B cell (primary cell): ENCODE measurements around the gene BNIP3. TPM values are rescaled to one million over a fixed set of nuclear protein-coding genes. Genes with fewer than 3 reads are reported as not detected.

ENCODE experiments used
- ATAC-seq: fragments of 200-7000 bp; cut with Tn5 transposase; one replicate; pipeline ENCODE4 v1.10.0; 2021; ENCODE audit warnings: low read depth, mild to moderate bottlenecking, moderate number of reproducible peaks, moderate library complexity
- CTCF ChIA-PET: fragments of 350-600 bp; sonication (Branson Sonifier 250); formaldehyde crosslinking; loops from one replicate; lab custom pipeline; 2021; ENCODE audit warnings: antibody characterized with exemption, inconsistent platforms; lab: Charles Lee
- POLR2A ChIA-PET: fragments of 350-600 bp; sonication (Branson Sonifier 250); formaldehyde crosslinking; loops from one replicate; lab custom pipeline; 2021; ENCODE audit warnings: antibody characterized with exemption; lab: Charles Lee
- DNase-seq: peaks from one replicate; pipeline ENCODE4 v3.0.0; 2013
- H2AFZ ChIP-seq: 2 replicates; pipeline ENCODE4 v1.6.1; 2012; ENCODE audit warnings: mild to moderate bottlenecking, low read depth, low read length; ENCODE audit not compliant: insufficient read depth, poor library complexity, severe bottlenecking
- H3K27ac ChIP-seq, 2 donors: 1 replicate in 1 of 2; 2 replicates in 1 of 2; pipeline ENCODE4 v1.5.1; 2012 to 2013; ENCODE audit warnings: low read length in 2 of 2, mild to moderate bottlenecking in 2 of 2, moderate library complexity in 1 of 2
- H3K27me3 ChIP-seq, 4 experiments: fragments of 200-600 bp in 1 of 4; sonication (generic) in 1 of 4; replicated peaks in 1 of 4; 1 replicate in 2 of 4; 2 replicates in 2 of 4; pipeline versions ENCODE4 v1.6.1 to v1.7.0; 2013 to 2016; ENCODE audit warnings: low read length in 3 of 4, mild to moderate bottlenecking in 2 of 4, mixed read lengths in 1 of 4, moderate library complexity in 1 of 4; ENCODE audit not compliant: insufficient read depth in 4 of 4, control insufficient read depth in 3 of 4; ENCODE audit errors: control extremely low read depth in 1 of 4
- H3K36me3 ChIP-seq, 2 experiments: replicated peaks in 1 of 2; 1 replicate in 1 of 2; 2 replicates in 1 of 2; pipeline versions ENCODE4 v1.6.1 to v1.7.1; 2013; ENCODE audit warnings: low read length in 1 of 2; ENCODE audit not compliant: insufficient read depth in 2 of 2, control insufficient read depth in 1 of 2; ENCODE audit errors: control extremely low read depth in 1 of 2, extremely low read depth in 1 of 2
- H3K4me1 ChIP-seq, 2 donors: fragments of 200-600 bp in 1 of 2; sonication (generic) in 1 of 2; 1 replicate in 1 of 2; 2 replicates in 1 of 2; pipeline versions ENCODE4 v1.5.1 to v1.6.1; 2013 to 2017; ENCODE audit warnings: low read length in 2 of 2; ENCODE audit not compliant: control insufficient read depth in 2 of 2, insufficient read depth in 2 of 2
- H3K4me2 ChIP-seq: replicated peaks from 2 replicates; pipeline ENCODE3; 2012; ENCODE audit warnings: mild to moderate bottlenecking, low read depth, low read length; ENCODE audit not compliant: poor library complexity, severe bottlenecking
- H3K4me3 ChIP-seq, 5 experiments: fragments of 200-600 bp in 1 of 5; sonication (generic) in 1 of 5; 1 replicate in 3 of 5; 2 replicates in 2 of 5; pipeline versions ENCODE4 v1.5.1 to v1.7.0; 2011 to 2016; ENCODE audit warnings: low read length in 4 of 5, mild to moderate bottlenecking in 4 of 5, low read depth in 2 of 5, control low read depth in 1 of 5, moderate library complexity in 1 of 5; ENCODE audit not compliant: insufficient read depth in 1 of 5; ENCODE audit errors: control extremely low read depth in 1 of 5, extremely low read depth in 1 of 5
- H3K79me2 ChIP-seq: fragments of 200-600 bp; sonication (generic); one replicate; pipeline ENCODE4 v1.6.0; 2016; ENCODE audit warnings: low read length; ENCODE audit not compliant: control insufficient read depth, insufficient read depth
- H3K9ac ChIP-seq: fragments of 200-600 bp; sonication (generic); 2 replicates; pipeline ENCODE4 v1.6.1; 2017; ENCODE audit warnings: mild to moderate bottlenecking, low read length, moderate library complexity
- H3K9me3 ChIP-seq, 3 donors: one replicate each; pipeline versions ENCODE4 v1.6.1 to v1.7.1; 2013; ENCODE audit warnings: low read length in 2 of 3; ENCODE audit not compliant: control insufficient read depth in 2 of 3, insufficient read depth in 1 of 3; ENCODE audit errors: control extremely low read depth in 1 of 3
- H4K20me1 ChIP-seq: 2 replicates; pipeline ENCODE4 v1.6.0; 2012; ENCODE audit warnings: mild to moderate bottlenecking, low read length; ENCODE audit not compliant: insufficient read depth, control insufficient read depth, poor library complexity, severe bottlenecking
- H3K27ac Mint-ChIP-seq: one replicate; pipeline ENCODE4 v1.8.0; 2021; ENCODE audit warnings: mixed read lengths
- H3K27me3 Mint-ChIP-seq: one replicate; pipeline ENCODE4 v1.8.0; 2021; ENCODE audit warnings: mixed read lengths
- H3K4me1 Mint-ChIP-seq: one replicate; pipeline ENCODE4 v1.8.0; 2021; ENCODE audit warnings: mixed read lengths
- H3K4me3 Mint-ChIP-seq: one replicate; pipeline ENCODE4 v1.8.0; 2021; ENCODE audit warnings: mixed read lengths
- H3K9me3 Mint-ChIP-seq: one replicate; pipeline ENCODE4 v1.8.0; 2022; ENCODE audit warnings: mixed read lengths; ENCODE audit not compliant: insufficient read depth
- CTCF ChIP-seq: fragments of 200-600 bp; IDR thresholded peaks from one replicate; pipeline ENCODE4 v1.8.0; 2022; ENCODE audit warnings: antibody characterized with exemption, mild to moderate bottlenecking
- EZH2 ChIP-seq: IDR thresholded peaks from 2 replicates; pipeline ENCODE4 v1.6.1; 2012; ENCODE audit warnings: borderline replicate concordance, low read depth, mild to moderate bottlenecking, moderate library complexity, low read length; ENCODE audit not compliant: insufficient read depth, poor library complexity, severe bottlenecking
- WGBS: methylation state at CpG from one replicate; pipeline ENCODE4 v1.1.5; 2013; ENCODE audit warnings: missing lambda C conversion rate; ENCODE audit not compliant: insufficient coverage; 5-methylcytosine and 5-hydroxymethylcytosine counted together
- intact Hi-C: fragments of 100-400 bp; cut with micrococcal nuclease; formaldehyde crosslinking; loops from one replicate; pipeline ENCODE4 v1.10.0; 2022
- polyA plus RNA-seq: library from polyadenylated mRNA; depleted of rRNA; stranded (reverse); fragments of >200 nt; gene quantifications from 2 replicates; pipeline ENCODE4 v1.2.3, GENCODE V29; 2012
- total RNA-seq, 2 donors: library from RNA; stranded (reverse); fragments of 120-200 nt in 1 of 2; gene quantifications; 1 replicate in 1 of 2; 2 replicates in 1 of 2; pipeline versions ENCODE4 v1.2.3 to v1.2.4, GENCODE V29; 2013 to 2022

Gene BNIP3
- total and polyA plus RNA-seq, 2 donors (not counting 1 experiment from before 2014, with no cell fraction given): 7.1 to 10.9 TPM

- POLR2A ChIA-PET: no interaction called here
- Mint-ChIP-seq H3K27ac (no peak overlapping the region), H3K4me1 (peaks cover 5% of the 10 kb centered on the region)
Measured at GRCh38 chr10:132021046-132021445, 39.3 kb upstream of the BNIP3 start.

GRCh38 chr10:132020456-132020855 lies 38.7 kb upstream of the BNIP3 start:
- POLR2A ChIA-PET: no interaction called here
- Histone ChIP-seq H3K27ac (no peak overlapping the region), H3K9me3 (no peaks in the 10 kb centered on the region), H3K9ac (no peak overlapping the region), H3K4me2 (no peak overlapping the region), H3K79me2 (no peaks in the 10 kb centered on the region), H3K4me3 (no peak overlapping the region), H2AFZ (no peak overlapping the region), H3K27me3 (peaks cover 0 to 7% (median 3%) of the 10 kb centered on the region in 4 experiments), H4K20me1 (no peaks in the 10 kb centered on the region), H3K4me1 (peaks cover 0 to 7% of the 10 kb centered on the region in 2 donors), H3K36me3 (no peaks in the 10 kb centered on the region)
- TF ChIP-seq EZH2: no peak
- TF ChIP-seq CTCF: no peak
- H3K27ac Mint-ChIP-seq: no peak overlapping the region
- H3K4me3 Mint-ChIP-seq: no peak overlapping the region
- peaks cover 5% of the 10 kb centered on the region for H3K4me1 Mint-ChIP-seq
- peaks cover 22% of the 10 kb centered on the region for H3K27me3 Mint-ChIP-seq
- CTCF ChIA-PET: interaction anchor here (5.2 kb wide), 1 partner anchor 134 kb away, joined by 106 read pairs; no protein-coding TSS in a partner anchor
- intact Hi-C loops: no loop called here
- ATAC-seq (no peak), DNase-seq (no peak)
- no peaks in the 10 kb centered on the region for H3K9me3 Mint-ChIP-seq
- 76% methylated on average over 13 of the region's 13 CpGs for WGBS

More at GRCh38 chr10:132021046-132021445, 39.3 kb upstream of the BNIP3 start:
- 96% methylated on average over 24 of the region's 24 CpGs for WGBS
- Histone ChIP-seq H3K36me3 (no peaks in the 10 kb centered on the region), H3K9me3 (no peaks in the 10 kb centered on the region), H3K27ac (no peak overlapping the region), H3K79me2 (no peaks in the 10 kb centered on the region), H3K9ac (no peak overlapping the region), H2AFZ (no peak overlapping the region), H3K4me3 (no peak overlapping the region), H3K27me3 (peaks cover 0 to 7% (median 3%) of the 10 kb centered on the region in 4 experiments), H3K4me2 (no peak overlapping the region), H4K20me1 (no peaks in the 10 kb centered on the region), H3K4me1 (peaks cover 0 to 7% of the 10 kb centered on the region in 2 donors)
- DNase-seq (no peak), ATAC-seq (no peak)
- Mint-ChIP-seq H3K9me3 (no peaks in the 10 kb centered on the region), H3K27me3 (peaks cover 22% of the 10 kb centered on the region), H3K4me3 (no peak overlapping the region)
- CTCF ChIA-PET: interaction anchor here (5.2 kb wide), 1 partner anchor 134 kb away, joined by 106 read pairs; no protein-coding TSS in a partner anchor
- TF ChIP-seq EZH2 (no peak), CTCF (no peak)
- intact Hi-C loops: no loop called here
